Non-pigmented ciliary epithelial cell (primary cell): Measurements from ENCODE around the gene SAPCD1.

Experiments
- DNase-seq: peaks from one replicate; pipeline ENCODE4 v3.0.0-alpha.2; 2010; ENCODE audit warnings: low read depth

Gene SAPCD1

DNA sequence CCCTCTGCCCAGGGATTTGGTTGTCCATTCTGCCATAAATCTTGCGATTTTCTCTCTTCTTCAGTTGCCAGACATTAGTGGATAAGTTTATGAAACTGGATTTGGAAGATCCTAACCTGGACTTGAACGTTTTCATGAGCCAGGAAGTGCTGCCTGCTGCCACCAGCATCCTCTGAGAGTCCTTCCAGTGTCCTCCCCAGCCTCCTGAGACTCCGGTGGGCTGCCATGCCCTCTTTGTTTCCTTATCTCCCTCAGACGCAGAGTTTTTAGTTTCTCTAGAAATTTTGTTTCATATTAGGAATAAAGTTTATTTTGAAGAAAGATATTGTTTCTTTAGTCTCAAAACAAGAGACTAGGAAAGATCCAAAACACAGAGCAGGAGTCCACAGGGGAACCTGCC is at the start of gene SAPCD1:
Gene SAPCD1, plus strand, starts transcription at position 301 of the 400 bp plus-strand sequence. CDS start 399 bp downstream, outside the sequence.
- no peak for DNase-seq

DNA sequence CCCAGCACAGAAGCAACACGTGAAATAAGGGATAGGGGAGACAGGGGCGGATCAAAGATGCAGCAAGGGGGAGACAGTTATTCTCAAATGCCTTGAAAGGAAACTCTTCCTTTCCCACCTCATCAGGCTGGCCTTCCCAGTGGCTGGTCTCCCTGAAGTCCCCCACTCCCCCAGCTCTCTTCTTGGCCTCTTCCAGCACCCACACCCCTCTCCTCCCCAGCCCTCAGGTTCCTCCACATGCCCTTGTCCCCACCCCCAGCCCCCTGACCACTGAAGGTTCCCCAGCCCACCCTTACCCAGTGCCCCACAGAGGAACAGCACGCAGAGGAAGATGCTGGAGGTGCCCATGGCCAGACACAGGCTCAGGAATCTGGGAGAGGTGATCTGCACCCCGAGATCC is 49.0 kb upstream of the SAPCD1 start:
- no peak for DNase-seq

DNA sequence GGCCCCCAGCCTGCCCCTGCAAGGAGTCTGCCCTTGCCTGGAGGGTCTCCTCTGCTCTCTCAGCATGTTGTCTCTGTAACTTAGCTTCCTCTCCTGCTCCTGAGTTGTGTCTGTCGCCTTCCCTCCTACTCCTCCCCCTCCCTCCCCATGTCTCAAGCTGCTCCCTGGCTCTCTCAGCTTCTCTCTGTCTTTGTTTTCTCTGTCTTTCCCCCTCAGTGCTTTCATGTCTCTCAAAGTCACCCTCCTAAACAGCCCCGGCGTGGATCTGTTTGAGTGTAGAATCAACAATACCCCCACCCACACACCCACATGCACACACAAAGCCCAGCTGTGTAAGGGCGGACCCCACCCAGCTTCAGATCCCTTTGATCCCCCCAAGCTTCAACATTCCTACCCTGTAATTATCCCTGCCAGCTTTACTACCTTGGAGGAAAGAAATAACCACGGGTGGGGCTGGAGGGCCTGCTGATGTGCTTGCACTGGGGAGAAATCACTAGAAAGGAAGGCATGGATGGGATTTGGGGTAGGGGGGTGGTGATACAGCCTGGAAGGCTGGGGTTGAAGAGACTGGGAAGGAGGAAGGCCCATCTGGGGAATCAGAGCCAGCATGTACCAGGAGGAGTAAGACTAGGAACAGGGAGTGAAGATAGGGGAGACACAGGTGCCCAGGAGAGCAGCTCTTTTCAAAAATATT is 48.3 kb upstream of the SAPCD1 start:
- no peak for DNase-seq

DNA sequence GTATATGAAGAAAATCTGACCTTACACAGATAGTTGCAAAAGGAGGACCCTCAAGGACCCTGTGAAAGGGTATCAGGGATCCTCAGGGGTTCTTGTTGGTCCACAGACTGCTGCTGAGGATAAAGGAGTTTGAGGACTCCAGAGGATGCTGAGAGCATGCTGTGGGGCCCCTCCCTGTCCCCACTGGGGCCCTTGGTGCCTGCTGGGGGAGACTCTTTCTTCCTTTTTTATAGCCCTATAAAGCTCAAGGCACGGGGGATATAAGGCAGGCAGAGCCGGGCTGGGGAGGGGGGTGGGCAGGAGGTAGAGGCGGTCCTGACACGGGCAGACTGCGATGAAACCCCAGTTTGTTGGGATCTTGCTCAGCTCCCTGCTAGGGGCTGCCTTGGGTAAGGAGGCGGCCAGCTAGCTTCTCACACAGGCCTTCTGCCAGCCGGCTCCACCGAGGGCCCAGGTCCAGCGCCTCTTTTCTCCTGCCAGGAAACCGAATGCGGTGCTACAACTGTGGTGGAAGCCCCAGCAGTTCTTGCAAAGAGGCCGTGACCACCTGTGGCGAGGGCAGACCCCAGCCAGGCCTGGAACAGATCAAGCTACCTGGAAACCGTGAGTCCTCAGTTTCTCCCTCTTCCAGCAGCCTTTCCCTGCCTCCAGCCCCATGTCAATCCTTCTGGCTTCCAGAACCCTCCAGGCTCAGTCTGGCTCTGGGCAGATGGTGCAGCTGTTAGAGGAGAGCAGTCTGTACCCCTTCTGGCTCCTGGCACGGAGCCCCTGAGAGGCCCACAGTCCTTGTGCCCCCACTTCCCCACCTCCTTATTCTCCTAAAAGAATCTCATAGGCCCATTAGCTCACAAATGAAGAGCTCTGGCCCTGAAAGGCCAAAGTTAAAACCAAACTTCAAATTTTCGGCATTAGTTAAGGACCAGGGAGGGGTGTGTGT is 47.2 kb upstream of the SAPCD1 start, which contains the start of gene LY6G6D:
Gene LY6G6D, plus strand, starts transcription at position 327 of the 937 bp plus-strand sequence. Its CDS starts 8 bp downstream, at position 335.
- DNase-seq = no peak

DNA sequence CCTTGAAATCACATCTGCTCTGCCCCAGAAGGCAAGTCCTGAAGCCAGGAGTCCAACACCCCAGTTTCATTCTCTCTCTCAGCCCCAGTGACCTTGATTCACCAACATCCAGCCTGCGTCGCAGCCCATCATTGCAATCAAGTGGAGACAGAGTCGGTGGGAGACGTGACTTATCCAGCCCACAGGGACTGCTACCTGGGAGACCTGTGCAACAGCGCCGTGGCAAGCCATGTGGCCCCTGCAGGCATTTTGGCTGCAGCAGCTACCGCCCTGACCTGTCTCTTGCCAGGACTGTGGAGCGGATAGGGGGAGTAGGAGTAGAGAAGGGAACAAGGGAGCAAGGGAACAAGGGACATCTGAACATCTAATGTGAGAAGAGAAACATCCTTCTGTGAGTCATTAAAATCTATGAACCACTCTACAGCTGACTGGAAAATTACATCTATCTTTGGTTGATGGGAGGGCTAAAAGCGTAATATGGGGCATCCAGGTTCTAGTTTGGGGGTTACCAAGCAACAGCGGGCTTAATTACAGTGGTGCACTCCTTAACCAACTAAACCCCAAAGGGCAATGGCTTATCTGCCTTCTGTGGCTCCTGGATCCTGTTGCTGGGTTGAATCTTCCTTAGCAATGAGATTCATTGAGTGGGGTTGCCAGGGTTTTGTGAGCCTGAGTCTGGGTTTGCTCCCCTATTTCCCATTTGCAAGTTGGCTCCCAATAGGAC is 44.8 kb upstream of the SAPCD1 start:
- no peak for DNase-seq

DNA sequence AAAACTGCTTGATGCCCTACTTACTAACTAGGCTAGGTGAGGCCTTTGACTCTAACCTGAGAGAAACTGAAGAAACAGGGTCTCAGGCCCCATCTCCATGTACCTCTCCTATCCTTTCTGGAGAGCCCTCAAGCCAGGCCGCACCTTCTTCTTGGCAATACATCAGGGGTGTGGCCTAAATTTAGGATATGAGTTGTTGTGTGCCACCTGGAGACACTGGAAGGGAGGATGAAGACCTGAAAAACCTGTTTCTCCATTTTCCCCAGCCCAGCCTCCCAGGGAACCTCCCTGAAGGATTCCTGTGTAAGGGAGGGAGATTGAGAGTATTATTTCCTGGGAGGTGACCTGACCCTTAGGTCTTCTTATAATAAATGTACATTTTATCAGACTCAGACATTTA is 44.2 kb upstream of the SAPCD1 start:
- no peak for DNase-seq

DNA sequence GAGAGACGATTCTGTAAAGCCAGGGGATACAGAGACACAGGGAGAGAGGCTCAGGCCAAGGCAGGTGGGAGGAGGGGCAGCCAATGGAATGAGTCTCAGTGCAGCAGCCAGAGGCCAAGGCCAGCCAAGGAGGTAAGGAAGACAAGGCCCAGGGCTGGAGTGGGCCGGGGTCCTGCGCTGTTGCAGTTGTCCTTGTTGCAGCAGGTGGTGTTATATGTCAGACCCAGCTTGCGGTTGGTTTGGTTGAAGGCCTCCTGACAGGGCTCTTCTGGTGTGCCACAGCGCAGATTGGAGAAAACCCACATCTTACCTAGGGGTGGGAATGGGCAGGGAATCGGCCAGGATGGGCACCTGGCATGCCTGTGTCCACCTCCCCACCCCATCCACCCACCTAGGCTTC is 43.5 kb upstream of the SAPCD1 start:
- DNase-seq = no peak

DNA sequence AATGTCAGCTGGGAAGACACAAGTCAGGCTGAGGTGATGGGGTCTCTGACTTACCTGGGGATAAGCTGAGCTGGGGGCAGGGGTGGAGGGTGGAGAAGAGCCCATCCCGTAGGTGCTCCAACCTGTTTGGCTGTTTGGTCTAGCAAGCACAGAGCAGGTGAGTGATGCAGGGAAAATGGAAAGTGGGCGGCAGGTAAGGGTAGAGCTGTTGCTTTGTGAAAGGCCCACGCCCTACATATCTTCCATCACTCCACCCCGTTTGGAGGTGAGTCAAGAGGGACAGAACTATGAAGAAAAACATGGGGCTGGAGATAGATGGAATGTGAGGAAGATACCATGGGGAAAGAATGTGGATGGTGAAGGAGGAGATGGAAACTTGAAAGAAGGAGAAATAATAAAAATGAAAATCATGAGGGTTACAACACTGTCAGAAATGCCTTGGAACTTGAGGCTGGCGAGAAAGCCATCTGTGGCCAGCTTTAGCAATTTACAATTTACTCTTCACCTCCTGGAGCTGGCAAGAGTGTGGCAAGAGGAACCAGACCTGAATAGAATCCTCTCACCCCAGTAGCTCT is 42.2 kb upstream of the SAPCD1 start:
- DNase-seq = no peak

DNA sequence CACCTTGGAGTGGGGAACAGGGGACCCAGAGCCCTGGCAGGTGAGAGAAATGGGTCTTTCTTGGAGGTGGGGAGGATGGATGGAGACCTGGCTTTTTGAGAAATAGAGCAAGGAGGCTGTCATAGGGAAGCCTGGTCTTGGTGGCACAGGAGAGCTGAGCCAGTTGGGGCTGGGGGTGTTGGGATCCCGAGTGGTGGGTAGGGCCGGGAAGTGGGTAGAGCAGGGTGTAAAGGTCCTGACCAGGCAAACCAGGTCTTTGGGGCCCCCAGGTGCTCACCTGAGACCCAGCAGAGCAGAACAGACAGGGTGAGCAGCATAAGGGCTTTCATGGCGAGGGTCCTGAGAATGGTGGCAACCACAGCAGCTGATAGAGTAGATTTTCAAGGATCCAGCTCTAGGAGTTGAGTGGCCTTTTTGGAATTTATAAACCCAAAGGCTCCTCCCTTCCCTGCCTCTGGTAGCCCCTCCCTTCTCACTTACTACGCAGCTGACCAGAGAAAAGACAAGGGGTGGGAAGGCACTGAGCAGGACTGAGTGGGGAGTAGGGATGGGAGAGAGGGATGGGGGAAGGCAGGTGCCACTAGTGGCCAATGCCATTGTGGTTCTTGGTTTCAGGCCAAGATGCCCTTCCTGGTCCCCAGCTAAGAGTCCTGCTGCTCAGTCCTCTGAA is 41.0 kb upstream of the SAPCD1 start, which contains the start of gene LY6G6C:
Gene LY6G6C, minus strand, starts transcription at position 396 of the 670 bp plus-strand sequence. Its CDS starts 67 bp downstream, at position 329.
- no peak for DNase-seq

DNA sequence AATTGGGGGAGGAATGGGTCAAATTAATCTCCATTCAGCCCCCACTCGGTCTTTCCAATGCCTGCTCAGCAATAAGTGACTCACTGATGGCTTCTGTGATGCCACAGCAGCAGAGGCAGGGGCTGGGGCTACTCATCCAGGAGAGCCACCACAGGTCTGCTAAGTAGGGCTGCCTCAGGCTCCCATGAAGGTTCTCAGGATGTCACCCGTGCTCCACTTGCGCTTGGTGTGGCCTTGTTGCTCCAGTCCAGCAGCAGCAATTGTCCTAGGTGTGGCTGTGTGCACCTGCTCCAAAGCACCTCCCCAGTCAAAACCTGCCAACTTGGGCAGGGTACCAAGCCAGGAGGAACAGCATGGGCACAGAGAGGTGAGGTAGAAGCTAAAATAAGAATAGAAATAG is 40.3 kb upstream of the SAPCD1 start:
- DNase-seq = no peak

DNA sequence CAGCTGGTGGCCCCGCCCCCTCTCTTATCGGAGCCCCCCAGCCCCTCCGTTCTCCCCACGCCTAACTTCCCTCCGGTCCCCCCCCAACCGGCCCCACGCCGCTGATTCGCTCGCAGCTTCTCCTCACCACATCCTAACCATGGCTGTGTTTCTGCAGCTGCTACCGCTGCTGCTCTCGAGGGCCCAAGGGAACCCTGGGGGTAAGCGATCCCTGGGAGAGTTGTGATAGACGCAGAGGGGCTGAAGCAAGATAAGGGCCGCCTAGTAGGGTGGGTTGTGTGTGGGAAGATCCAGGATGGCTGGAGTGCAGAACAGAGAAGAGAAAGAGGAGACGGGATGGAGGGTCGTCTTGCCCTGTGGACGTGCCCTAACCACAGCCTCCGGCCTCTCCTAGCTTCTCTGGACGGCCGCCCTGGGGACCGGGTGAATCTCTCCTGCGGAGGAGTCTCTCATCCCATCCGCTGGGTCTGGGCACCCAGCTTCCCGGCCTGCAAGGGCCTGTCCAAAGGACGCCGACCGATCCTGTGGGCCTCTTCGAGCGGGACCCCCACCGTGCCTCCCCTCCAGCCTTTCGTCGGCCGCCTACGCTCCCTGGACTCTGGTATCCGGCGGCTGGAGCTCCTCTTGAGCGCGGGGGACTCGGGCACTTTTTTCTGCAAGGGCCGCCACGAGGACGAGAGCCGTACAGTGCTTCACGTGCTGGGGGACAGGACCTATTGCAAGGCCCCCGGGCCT is 39.0 kb upstream of the SAPCD1 start, which contains the start of gene MPIG6B:
Gene MPIG6B, plus strand, starts transcription at position 129 of the 735 bp plus-strand sequence. Its CDS starts 11 bp downstream, at position 140.
- no peak for DNase-seq

DNA sequence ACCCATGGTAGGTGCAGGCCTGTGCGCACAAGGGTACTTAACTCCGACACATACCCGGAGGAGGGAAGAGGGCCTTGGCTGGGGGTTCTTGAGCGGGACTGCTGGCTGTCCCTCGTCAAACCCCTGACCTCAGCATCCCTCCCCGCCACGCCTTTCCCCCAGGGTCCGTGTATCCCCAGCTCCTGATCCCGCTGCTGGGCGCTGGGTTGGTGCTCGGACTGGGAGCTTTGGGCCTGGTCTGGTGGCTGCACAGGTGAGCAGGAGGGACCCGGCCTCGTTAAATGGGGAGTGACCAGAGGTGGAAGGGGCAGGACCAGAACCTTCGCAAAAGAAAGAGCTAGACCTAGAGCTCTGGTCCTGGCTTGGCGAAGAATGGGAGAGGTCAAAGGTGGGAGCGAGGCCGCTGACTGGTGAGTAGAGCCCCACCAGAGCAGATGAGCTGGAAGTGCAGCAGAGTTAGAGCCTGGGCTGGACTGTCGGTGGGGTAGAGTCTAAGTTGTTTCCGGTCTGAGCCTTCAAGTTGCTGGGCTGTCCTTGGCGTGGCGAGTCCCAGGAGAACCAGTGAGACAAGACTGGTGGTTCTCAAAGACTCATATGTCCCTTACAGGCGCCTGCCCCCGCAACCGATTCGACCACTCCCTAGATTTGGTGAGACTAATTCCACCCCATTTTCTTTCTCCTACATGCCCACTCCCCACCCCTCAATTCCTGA is 38.3 kb upstream of the SAPCD1 start:
- no peak for DNase-seq

DNA sequence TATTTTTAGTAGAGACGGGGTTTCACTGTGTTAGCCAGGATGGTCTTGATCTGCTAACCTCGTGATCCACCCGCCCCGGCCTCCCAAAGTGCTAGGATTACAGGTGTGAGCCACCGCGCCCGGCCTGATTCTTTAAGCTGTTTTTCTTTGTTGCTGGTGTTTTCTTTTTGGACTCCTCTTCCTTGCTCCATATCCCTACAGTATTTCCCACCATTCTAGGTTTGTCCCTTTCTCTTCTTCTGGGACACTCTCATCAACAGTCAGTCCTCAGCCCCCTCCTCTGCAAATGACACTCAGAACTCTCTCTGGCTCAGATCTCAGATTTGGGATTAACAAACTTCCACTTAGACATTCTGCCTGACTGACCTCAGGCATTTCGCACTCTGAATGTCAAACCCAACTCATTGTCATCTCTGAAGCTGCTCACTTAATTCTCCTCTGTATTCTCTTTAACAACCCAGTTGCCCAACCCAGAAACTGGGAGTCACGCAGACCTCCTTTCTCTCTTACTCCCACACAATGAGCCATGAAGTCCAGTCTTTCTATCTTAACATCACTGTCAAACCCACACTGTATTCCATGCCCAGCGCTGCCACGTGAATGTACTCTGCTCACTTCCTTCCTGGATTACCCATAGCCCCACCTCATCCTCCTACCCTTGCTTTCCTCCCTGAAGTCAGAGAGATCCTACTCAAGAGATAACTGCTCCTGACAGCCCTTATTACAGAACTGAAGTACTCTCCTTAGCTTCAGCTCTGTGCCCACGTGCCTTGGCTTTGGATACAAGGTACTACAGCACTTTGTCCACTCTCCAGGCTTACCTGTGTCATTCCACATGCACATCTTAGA is 36.7 kb upstream of the SAPCD1 start:
- DNase-seq = no peak

DNA sequence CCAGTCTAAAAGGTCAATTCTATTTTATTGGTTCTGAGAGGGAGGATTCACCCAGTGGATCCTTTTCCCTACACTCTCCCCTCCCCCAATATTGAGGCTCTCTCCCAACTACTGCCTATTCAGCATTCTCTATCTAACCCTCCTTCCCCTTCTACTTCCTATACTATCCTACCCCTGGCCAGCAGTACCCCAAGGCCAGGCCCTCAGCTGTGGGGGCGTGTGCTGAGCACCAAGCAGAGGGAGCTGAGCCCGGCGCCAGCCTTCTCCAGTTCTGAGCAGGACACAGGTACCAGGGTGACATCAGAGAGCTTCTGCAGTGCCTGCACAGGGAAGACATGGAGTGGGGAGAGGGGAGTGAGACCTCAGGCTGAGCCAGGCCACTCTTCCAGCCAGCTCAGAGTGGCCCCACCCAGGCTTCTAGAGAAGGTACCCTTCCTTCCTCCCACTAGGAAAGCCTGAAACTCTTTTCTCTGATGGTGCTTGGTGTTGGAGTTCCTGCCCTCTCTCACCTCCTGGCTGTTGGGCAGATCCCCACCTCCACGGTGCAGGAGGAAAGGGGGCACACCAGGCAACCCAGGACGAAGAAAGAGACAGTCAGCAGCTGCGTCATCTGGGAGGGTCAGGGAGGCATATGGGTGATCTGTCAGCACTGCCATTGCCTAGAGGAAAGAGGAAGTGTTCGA is 35.3 kb upstream of the SAPCD1 start:
- DNase-seq = no peak

DNA sequence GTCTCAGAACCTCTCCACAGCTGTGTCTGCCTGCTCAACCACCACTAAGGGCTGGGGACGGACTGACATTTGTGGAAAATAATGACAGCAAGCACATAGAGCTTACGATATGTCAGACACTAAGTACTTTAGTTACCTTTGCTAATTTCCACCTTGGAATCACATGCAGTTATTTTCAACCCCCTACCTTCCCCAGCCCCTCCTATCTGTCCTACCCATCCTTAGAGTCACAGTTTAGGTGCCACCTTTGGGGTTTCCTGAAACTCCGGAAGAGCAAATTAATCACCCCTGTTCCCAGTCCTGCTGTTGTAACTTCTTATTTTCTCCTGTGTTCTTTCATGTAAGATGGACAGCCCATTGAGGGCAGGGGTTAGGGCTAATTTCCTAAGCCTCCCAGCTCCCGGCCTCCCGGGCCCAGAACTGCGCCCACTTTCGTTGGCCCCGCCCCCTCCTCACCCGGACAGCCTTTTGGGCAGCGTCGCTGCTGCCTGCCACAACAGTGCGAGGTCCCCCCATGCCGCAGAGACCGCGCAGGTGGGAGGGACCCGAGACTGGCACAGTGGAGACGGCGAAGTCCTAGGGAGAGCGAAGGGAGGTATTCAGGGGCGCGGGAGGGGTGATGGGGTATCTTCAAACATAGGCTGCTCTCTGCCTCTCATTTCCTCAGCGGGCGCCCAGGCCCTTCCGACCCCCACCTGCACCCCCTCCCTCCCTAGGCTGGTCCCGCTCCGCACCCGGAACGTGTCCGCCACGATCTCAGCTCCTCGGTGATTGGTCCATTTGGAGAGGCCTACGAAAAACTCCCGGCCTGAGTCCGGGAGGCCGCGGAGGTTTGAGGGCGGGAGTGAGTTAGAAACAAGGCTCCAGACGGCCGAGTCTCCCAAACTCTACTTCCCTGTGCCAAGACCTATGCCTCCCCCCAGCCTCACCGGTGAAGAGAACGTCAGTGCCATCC is 34.5 kb upstream of the SAPCD1 start:
- DNase-seq = no peak

DNA sequence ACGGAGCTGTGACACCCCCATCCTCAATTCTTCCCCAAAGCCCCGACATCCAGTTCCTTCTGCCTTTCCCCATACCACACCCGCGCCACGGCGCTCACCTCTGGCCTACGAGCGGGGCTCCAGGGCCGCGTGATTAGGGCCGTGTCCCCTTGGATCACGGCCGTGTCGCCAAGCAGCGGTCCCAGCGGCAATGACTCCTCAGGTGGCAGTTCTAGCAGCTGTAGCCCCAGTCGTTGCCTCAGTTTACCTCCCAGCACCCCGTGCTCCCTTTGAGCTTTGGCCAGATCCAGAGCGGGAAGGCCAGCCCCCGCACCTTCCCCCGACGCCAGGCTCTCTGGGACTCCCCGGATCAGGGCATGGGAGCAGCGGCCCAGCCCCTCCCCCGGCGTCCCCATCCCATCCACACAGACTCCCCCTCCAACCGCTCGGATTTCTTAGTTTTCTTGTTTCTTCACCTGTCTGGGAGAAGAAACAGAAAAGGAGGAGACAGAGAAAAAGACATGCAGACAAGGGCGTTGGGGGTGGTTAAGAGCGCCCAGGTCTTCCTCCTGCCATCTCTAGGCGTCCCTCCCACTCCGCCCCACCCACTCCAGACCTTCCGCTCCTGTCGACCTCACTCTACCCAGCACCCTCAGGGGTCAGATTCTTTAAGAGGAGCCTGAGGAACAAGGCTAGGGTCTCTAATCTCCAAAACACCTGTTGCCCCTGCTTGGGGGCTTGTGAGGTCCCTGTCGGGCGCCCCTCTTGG is 33.5 kb upstream of the SAPCD1 start, which contains the start of gene DDAH2:
Gene DDAH2, minus strand, starts transcription at position 533 of the 748 bp plus-strand sequence. Its CDS starts 138 bp downstream, at position 395.
- no peak for DNase-seq
